Left renal pelvis (tissue), 4 donors: Measurements from ENCODE around the gene MALRD1. TPM values are rescaled to one million over a fixed set of nuclear protein-coding genes. Genes with fewer than 3 reads are reported as not detected.

Experiments used
- DNase-seq, 4 donors: peaks; one replicate each; pipeline ENCODE4 v3.0.0-alpha.2; 2013; ENCODE audit warnings: low read depth in 4 of 4, low spot score in 3 of 4
- polyA plus RNA-seq, 4 donors: library from polyadenylated mRNA; unstranded; fragments of 120-200 nt; gene quantifications; one replicate each; pipeline ENCODE4 v1.2.1, GENCODE V29; 2013; ENCODE audit not compliant: insufficient read length in 4 of 4

MALRD1 gene
- polyA plus RNA-seq, 4 donors = 2.0 to 3.4 (median 2.4) TPM

DNA sequence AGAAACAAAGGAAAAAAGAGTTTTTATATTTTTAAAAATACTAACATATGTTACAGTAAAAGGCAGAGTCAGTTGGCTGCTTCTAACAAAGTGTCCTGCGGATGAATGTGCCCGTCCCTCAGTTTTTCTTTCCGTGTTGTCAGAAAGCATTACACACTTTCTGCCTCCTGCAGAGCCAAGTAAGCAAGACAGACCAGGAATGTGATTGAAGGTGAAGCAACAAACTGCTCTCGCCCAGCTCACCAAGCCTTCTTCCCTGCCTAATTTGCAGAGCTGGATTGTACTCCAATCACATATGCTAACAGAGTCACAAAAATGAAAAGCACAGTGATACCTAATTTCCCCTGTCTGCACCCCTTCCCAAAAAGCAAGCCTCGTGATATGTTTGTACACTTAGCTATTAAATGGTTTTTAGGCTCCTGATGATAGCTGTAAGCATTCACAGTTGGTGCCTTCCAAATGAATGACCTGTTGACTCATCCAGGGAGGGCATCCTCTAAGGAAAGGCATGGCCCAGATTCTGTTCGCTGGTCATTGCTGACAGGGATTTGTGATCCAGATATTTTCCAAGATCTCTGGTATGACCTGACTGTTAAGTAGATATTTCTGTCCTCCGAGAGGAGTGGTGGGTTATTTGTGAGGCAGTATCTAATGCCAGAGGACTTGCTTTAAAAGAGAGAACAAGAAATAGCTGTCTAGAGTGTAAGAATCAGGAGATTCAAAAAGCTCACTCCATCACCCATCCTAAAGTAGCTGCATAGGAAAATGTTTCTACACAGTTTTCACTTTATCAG, 580.4 kb downstream of the MALRD1 start:
- DNase-seq = no peak

DNA sequence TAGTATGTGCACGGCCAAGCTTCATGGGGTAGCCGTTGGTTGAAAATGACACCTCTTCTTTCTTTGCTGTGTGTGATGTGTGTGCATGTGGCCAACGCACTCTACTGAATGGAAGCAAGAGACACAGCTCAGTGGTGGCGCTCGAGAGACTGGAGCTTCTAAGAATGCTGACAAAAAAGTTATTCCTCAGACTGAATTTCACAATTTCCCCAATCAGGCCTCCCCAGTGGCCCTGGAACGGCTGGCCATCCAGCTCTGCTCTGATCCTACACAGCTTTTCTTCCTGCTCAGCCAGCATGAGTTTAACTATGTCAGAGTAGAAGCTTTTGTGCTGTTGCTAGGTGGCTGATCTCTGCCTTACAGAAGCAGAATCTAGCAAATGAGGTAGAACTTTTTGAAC, 581.0 kb downstream of the MALRD1 start:
- DNase-seq = peak in 3 of 4 donors; percentile 18 to 27 (median 26)

- no peak for DNase-seq
Measured at GRCh38 chr10:19634163-19634562, 585.6 kb downstream of the MALRD1 start.

DNA sequence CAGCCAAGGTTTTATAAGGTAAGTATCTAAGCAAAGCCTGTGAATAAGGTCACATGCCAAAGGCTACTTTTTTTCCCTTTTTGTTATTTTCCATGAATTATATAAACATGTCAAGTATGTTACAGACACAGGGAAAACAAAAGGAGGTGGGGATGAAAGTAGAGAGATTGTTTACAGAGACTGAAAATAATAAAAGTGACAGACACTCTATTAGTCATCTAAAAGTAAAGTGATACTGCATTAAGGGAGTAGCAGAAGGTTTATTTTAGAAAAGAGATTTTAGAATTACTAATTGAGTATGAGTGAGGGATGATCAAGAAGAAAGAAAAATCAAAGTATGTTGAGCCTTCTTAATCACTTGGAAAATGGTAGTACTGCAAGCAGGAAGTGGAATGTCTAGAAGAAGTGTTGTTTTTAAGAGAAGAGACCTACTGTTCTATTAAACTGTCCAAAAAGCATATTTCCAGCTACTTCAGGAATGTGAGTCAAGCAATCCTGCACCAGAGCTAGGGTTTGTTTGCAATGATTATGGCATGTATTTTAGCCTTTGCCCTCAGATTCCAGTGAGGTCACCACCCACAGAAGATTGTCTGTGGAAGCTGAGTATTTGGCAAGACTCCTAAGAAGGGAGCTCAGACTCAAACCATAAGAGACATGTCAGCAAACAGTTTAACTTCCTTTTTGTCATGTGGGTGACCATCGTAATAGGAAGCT, 589.7 kb downstream of the MALRD1 start:
- peak; percentile 69 to 78 (median 78) for DNase-seq

- no peak for DNase-seq
Measured at GRCh38 chr10:19638896-19639233, 590.3 kb downstream of the MALRD1 start.

DNA sequence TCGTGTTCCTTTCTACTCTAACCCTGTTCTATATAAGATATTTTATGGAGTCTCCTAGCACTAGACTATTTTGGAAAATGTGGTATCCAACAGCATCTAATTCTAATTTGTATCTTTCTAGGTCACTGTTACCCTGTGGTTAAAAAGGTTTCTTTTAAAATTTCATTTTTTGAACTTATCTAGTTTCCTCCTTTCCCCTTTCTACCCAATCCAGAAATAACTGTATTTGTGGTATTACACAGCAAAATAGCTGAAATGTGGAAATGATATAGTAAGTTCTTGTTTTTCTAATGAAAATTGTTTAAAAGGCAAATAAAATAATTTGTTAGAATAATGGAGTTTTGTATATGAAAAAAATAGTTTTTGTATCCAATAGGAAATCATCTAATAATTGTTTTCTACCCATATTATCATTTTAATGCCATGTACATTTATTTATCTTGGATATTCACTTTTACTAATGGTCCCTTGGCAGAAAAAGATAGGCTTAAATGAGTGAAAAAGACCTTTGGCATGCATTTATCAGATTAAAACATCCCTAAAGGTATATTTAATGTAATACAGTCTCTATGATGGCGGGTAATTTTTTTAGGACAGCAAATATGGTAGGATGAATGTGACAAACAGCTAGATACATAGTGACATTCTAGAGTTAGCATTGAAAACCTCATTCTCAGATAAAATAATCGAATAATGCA, 592.1 kb downstream of the MALRD1 start:
- DNase-seq = no peak

DNA sequence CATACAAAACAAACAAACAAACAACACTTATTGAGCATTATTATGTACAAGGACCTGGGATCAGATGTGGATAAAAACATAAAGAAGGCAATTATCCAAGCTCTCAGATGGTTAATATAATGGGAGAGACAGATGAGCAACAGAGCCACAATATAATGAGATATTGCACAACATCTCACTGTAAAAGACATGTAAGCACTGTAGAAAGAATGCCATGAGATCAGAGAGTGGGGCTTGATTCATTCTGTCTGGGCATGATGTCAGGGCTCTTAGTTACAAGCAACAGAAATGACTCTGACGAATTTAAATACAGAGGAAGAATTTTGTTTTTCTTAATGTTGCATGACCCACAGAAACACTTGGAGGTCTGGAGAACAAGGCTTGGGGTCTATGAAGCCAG, 602.9 kb downstream of the MALRD1 start:
- DNase-seq = no peak

DNA sequence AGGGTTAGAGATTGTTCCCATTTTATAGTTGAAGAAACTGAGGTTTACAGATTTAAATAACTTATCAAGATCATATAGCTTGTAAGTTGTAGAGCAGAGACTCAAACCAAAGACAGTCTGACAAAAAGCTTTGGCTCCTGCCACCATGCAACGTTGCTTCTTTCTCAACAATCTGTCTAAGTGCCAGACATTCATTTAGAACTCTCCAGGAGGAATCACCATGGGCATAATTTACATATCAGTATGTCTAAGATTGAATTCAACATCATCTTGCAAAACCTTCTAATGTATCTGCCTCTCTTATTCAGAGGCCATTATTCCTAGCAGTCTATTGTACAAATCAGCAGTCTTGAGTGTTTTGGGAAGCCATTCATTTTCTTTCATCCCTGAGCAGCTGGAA, 604.1 kb downstream of the MALRD1 start:
- DNase-seq = no peak

DNA sequence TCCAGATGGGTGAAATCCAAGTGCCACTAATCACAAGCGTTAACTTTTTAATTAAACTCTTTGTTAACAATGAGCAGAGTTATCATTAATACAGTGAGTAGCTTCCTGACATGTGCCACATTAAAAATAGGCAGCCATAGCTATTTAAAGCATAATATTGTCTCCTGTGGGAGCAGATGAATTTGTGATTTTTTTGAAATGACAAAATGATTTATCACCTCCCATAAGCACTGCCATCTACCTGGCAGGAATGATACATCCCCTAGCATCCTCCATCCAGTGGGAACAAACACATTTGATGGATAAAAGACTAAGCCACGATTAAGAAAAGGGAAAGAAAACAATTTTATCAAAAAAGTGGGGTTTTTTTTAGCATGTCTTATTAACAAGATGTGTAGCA, 605.3 kb downstream of the MALRD1 start:
- DNase-seq = no peak

- no peak for DNase-seq
Measured at GRCh38 chr10:19654576-19654975, 606.0 kb downstream of the MALRD1 start.

DNA sequence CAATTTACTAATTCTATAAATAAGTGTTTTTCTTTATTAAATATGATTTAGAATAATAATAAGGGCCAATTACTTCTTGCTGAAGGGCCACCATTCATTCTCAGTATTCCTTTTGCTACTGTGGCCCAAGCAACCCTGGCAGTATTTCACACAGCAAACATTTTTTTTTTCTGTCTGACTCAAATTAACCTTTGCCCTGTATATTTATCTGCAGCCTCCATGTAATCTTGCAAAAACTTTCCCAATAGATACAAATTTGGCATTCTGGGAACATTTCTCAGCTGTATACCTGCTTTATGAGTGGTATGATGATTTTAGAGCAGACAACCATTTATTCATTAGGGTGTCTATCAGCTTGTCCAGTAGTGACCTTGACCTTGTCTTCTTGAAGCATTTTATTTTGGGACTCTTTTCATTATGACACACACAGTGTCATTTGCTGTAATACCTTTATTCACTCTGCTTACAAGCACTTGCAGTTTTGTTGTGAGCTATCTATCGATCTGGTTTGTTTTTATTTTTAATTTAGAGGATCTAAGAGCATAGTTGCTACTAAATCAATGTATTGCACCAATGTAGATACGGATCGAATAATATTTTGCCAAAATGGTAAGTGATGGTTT, 607.9 kb downstream of the MALRD1 start:
- no peak for DNase-seq

DNA sequence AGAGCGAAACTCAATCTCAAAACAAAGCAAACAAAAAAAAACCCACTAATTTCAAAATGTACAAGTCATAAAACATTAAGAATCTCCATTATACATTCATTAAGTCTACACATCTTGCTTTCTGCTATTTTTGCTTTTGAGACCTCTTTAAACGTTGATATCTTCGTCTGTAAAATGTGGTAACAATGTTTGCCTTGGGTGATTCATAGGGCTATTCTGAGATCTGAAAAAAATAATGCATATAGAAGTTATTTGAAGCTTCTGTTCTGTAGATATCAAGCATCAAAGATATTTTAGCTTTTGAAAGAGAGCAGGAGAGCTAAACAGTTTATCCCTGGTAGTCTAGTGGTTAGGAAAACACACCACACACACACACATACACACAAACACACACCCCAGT, 609.5 kb downstream of the MALRD1 start:
- no peak for DNase-seq

- DNase-seq = no peak
Measured at GRCh38 chr10:19658622-19659233, 610.1 kb downstream of the MALRD1 start.

GRCh38 chr10:19659920-19660655, 611.5 kb downstream of the MALRD1 start:
- DNase-seq = no peak

DNA sequence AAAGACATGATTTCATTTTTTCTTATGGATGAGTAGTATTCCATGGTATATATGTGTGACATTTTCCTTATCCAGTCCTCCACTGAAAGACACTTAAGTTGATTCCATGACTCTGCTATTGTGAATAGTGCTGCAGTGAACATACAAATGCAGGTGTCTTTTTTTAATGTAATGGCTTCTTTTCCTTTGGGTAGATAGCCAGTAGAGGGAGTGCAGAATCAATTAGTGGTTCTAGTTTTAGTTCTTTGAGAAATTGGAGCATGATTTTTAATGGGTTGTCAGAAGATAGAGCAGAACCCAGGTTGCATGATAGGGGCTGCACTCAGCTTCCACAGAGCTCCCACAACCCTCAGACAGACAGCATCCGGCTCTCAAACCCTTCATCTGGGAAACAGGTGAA, 614.7 kb downstream of the MALRD1 start:
- no peak for DNase-seq

- no peak for DNase-seq
Measured at GRCh38 chr10:19668116-19668515, 619.5 kb downstream of the MALRD1 start.

GRCh38 chr10:19676063-19676462, 627.5 kb downstream of the MALRD1 start:
- DNase-seq = no peak

DNA sequence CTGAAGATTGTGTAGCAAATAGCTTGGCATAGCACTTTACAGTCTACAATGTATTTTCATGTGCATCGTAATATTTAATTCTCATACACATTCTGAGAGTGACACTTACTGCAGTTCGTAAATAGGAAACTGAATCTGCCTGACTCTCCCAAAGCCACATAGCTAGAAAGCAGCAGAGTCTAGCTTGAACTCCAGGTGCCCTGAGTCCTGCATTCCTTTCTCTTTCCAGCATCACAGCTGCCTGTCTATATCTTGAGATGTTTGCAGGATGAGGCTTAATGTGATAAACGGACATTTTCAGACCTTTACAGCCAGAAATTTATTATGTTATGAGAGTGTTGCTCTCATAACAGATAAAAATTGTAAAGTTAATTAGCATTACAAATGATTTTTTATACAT, 634.8 kb downstream of the MALRD1 start:
- peak in 3 of 4 donors; percentile 1 to 36 (median 14) for DNase-seq

- peak in 2 of 4 donors; percentile 2 to 6 for DNase-seq
Measured at GRCh38 chr10:19683960-19684359, 635.4 kb downstream of the MALRD1 start.

- DNase-seq = no peak
Measured at GRCh38 chr10:19688344-19688743, 639.7 kb downstream of the MALRD1 start.
